ENCODE measurements around the gene CDK5RAP1. TPM values are rescaled to one million over a fixed set of nuclear protein-coding genes. Genes with fewer than 3 reads are reported as not detected.
A peak's percentile ranks its signal among the peaks of the same experiment; 100 is the strongest.

CDK5RAP1 gene
- total RNA-seq, 3 donors from 2014 or later = 52.6 to 55.7 (median 53.8) TPM

DNA sequence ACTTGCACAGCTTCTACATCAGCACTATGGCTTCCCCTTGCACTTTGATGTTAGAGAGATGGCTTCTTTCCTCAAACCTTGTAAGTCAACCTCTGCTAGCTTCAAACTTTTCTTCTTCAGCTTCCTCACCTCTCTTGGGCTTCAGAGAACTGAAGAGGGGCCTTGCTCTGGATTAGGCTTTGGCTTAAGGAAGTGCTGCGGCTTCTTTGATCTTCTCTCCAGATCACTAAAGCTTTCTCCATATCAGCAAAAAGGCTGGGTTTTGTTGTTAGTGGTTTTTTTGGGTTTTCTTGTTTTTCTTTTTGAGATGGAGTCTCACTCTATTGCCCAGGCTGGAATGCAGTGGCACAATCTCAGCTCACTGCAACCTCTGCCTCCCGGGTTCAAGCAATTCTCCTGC is 24.0 kb downstream of the CDK5RAP1 start:
- ATAC-seq = no peak
- Mint-ChIP-seq H3K36me3 (ENCODE audit: insufficient read depth) (peaks cover 32% of the 10 kb centered on the region), H3K9me3 (no peaks in the 10 kb centered on the region), H3K4me1 (ENCODE audit: low read depth) (peaks cover 30% of the 10 kb centered on the region), H3K27me3 (ENCODE audit: low read depth) (no peaks in the 10 kb centered on the region), H3K4me3 (no peak overlapping the region)
- no peak for DNase-seq

DNA sequence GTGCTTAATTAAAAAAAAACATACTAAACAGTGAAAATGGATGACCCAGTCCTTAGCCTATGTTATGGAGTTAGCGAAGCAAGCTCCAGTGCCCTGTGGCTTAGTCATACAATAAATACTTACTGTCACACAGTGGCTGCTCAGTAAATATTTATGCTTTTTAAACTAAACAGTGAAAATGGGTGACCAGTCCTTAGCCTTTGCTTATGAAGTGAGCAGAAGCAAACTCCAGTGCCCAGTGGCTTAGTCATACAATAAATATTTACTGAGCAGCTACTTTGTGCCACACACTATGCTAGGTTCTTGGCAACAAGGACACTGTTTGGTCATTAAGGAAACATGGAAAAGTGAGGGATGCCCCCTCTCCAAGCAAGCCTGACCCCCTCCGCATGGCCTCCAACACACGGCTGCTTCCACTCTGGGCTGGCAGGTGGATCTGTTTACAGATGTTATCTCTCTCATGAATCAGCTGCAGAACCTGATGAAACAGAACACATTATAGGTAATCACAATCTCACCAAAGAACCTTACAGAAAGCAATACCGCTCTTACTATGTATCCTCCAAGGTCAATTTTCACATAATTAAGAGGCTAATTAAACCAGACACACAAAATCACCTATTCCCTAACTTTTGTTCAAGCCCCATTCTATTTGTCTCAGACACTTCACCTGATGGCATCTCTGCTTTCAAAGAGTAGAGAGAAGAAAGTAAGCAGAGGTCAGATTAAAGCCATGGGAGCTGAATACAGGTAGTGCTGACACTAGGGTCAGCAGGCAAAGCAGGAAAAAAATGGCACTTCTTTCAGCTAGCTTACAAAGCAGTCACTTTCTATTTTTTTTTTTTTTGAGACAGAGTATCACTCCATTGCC is 27.3 kb downstream of the CDK5RAP1 start:
- no peak for ATAC-seq
- peaks cover 50% of the 10 kb centered on the region for H3K4me1 Mint-ChIP-seq (ENCODE audit: low read depth)
- H3K4me3 Mint-ChIP-seq = no peak overlapping the region
- H3K9me3 Mint-ChIP-seq = no peaks in the 10 kb centered on the region
- DNase-seq = no peak
- H3K27me3 Mint-ChIP-seq (ENCODE audit: low read depth) = no peaks in the 10 kb centered on the region
- peaks cover 30% of the 10 kb centered on the region for H3K36me3 Mint-ChIP-seq (ENCODE audit: insufficient read depth)

DNA sequence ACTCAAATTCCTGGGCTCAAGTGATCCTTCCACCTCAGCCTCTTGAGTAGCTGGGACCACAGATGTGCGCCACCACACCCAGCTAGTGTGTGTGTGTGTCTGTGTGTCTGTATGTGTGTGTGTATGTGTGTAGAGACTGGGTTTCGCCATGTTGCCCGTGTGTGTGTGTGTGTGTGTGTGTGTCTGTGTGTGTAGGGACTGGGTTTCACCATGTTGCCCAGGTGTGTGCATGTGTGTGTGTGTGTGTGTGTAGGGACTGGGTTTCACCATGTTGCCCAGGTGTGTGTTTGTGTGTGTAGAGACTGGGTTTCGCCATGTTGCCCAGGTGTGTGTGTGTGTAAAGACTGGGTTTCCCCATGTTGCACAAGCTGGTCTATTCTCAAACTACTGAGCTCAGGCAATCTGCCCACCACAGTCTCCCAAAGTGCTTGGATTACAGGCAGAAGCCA is 28.3 kb downstream of the CDK5RAP1 start:
- H3K4me3 Mint-ChIP-seq = no peak overlapping the region
- H3K4me1 Mint-ChIP-seq (ENCODE audit: low read depth) = peaks cover 43% of the 10 kb centered on the region
- no peaks in the 10 kb centered on the region for H3K9me3 Mint-ChIP-seq
- H3K36me3 Mint-ChIP-seq (ENCODE audit: insufficient read depth) = peaks cover 23% of the 10 kb centered on the region
- ATAC-seq (no peak), DNase-seq (no peak)
- H3K27me3 Mint-ChIP-seq (ENCODE audit: low read depth) = no peaks in the 10 kb centered on the region

DNA sequence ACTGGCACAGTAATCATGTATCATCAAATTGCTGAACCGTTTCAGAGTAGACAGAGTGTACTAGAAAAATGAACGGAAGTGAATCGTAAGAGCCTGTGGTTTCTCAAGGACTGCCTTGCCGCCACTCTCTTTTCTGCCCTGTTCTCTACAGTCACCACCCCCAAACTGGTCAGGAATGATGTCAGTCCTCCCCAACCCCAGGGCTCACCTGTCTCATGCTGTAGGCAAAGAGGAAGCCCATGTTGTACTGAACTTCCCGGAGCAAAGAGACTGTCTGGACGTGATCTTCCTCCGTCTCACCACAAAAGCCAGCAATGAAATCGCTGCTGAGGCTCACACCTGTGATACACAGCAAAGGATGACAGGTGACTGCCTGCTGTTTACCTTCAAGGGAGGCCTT is 31.0 kb downstream of the CDK5RAP1 start:
- ATAC-seq = peak; percentile 50 to 76
- Mint-ChIP-seq H3K27me3 (ENCODE audit: low read depth) (no peaks in the 10 kb centered on the region), H3K4me1 (ENCODE audit: low read depth) (peaks cover 30% of the 10 kb centered on the region), H3K36me3 (ENCODE audit: insufficient read depth) (peaks cover 32% of the 10 kb centered on the region), H3K9me3 (no peaks in the 10 kb centered on the region), H3K4me3 (peak overlapping the region; percentile 27)
- peak; percentile 54 for DNase-seq

DNA sequence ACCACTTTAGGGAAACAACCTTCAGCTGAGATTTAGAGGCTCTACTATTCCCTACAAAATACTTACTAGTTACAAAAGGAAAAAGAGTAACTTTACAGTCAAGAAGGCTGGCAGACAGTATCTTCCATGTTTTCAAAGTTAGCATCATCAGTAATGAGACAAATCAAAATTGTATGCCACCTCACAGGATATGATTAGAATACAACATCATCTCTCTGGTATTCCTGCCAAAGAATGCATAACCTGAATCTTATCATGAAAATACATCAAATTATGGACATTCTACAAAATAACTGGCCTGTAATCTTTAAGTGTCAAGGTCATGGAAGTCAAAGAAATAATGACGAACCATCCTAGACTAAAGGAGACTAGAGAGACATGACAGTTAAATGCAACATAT is 38.4 kb downstream of the CDK5RAP1 start:
- Mint-ChIP-seq H3K36me3 (ENCODE audit: insufficient read depth) (peaks cover 57% of the 10 kb centered on the region), H3K27me3 (ENCODE audit: low read depth) (no peaks in the 10 kb centered on the region), H3K9me3 (no peaks in the 10 kb centered on the region), H3K4me3 (no peak overlapping the region), H3K4me1 (ENCODE audit: low read depth) (no peaks in the 10 kb centered on the region)
- ATAC-seq (no peak), DNase-seq (no peak)

DNA sequence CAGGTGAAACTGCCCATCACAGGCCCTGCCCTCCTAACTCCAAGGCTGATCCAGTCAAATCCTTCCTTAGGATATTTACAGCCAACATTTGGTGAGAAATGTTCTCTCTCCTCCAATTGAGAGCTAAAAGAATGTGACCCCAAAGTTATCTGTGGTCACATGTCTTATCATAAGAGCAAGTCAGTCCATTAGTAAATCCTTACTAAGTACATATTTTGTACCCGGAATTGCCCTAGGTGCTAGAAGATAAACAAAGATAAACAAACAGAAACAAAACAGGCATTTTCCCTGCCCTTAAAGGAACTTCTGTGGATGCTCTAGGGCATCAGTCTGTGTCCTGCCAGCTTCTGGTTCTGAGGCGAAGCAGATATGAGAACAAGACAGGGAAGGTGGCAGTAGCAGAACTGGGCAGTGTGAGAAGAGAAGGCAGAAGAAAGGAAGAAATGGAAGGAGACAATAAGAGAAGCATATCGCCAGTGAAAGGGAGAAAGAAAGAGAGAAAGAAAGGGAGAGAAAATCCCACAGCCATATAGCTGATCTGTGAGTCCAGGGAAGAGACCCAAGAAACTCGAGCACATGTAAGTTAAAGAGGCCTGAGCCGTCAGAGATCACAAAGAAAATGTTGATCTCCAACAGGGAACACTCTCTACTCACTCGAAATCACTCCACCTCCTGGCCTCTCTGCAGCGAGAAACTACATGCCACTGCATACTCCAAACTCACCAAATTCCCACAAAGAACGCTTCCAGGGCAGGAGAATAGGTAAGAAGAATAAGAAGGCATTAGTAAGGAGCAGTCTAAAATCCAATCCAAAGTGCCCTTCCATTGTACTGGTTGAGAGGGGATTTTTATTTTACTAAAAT is 41.7 kb downstream of the CDK5RAP1 start:
- Mint-ChIP-seq H3K9me3 (no peaks in the 10 kb centered on the region), H3K4me1 (ENCODE audit: low read depth) (no peaks in the 10 kb centered on the region), H3K36me3 (ENCODE audit: insufficient read depth) (peaks cover 50% of the 10 kb centered on the region), H3K27me3 (ENCODE audit: low read depth) (no peaks in the 10 kb centered on the region), H3K4me3 (no peak overlapping the region)
- ATAC-seq (no peak), DNase-seq (no peak)

DNA sequence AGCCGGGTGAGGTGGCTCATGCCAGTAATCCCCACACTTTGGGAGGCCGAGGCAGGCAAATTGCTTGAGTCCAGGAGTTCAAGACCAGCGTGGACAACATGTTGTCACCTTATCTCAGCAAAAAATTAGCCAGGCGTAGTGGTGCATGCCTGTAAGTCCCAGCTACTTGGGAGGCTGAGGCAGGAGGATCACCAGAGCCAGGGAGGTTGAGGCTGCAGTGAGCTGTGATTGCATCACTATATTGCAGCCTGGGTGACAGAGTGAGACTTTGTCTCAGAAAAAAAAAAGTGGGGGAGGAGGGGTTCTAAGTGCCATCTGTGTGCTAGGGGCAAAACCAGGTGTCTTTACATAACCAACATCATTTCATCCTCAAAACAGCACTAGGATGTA is 48.3 kb downstream of the CDK5RAP1 start:
- Mint-ChIP-seq H3K36me3 (ENCODE audit: insufficient read depth) (peaks cover 11% of the 10 kb centered on the region), H3K4me1 (ENCODE audit: low read depth) (peaks cover 6% of the 10 kb centered on the region), H3K27me3 (ENCODE audit: low read depth) (no peaks in the 10 kb centered on the region), H3K4me3 (no peak overlapping the region), H3K9me3 (no peaks in the 10 kb centered on the region)
- no peak for DNase-seq
- no peak for ATAC-seq

DNA sequence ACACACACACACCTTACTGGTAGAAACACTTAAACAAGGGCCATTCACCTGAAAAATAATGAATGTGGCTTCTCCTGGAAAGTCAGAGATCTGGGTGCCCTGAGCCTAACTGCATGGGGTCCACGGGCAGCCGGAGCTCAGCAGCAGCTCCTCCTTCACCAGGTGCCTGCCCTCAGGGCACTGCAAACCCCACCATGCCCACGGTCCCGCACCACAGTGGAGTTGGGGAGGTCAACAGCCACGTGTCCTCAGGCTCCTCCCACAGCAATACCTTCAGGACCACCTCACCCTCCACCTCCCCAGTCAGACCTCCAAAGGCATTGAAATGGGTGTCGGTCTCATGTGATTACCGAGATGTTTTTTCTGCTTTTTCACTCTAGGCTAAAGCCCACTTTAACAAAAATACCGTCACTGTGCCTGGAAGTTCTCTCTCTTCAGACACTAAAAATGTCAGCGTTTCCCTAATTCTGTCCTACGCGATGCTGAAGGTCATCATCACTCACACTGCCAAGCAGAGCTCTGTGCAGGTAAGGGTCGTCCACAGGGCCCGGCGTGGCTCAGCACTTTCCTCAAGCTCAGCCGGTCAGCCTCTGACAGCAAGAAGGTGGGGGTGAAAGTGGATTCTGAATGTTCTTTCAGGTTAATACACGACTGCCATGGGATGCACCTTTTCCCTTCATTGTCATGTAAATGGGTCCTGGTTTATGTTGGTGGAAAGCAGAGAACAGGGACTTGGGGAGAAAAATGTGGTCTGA is 48.9 kb downstream of the CDK5RAP1 start:
- peaks cover 11% of the 10 kb centered on the region for H3K36me3 Mint-ChIP-seq (ENCODE audit: insufficient read depth)
- peaks cover 6% of the 10 kb centered on the region for H3K4me1 Mint-ChIP-seq (ENCODE audit: low read depth)
- H3K4me3 Mint-ChIP-seq = no peak overlapping the region
- DNase-seq (no peak), ATAC-seq (no peak)
- H3K9me3 Mint-ChIP-seq = no peaks in the 10 kb centered on the region
- no peaks in the 10 kb centered on the region for H3K27me3 Mint-ChIP-seq (ENCODE audit: low read depth)

DNA sequence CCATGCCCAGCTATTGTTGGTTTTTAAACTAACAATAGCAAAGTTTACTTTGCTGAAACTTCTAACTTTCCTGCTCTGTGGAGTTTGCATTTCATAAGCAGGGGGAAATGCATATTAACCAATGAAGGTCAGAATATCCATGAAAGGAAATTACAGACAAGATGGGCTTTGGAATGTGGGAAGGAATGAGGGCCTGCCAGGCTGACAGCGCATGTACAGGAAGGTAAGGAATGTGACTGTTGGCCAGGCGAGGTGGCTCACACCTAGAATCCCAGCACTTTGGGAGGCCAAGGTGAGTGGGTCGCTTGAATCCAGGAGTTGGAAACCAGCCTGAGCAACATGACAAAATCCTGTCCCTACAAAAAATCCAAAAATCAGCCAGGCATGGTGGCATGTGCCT is 49.6 kb downstream of the CDK5RAP1 start:
- Mint-ChIP-seq H3K36me3 (ENCODE audit: insufficient read depth) (peaks cover 11% of the 10 kb centered on the region), H3K9me3 (no peaks in the 10 kb centered on the region), H3K4me1 (ENCODE audit: low read depth) (peaks cover 6% of the 10 kb centered on the region), H3K27me3 (ENCODE audit: low read depth) (no peaks in the 10 kb centered on the region), H3K4me3 (no peak overlapping the region)
- DNase-seq = no peak
- ATAC-seq = no peak

DNA sequence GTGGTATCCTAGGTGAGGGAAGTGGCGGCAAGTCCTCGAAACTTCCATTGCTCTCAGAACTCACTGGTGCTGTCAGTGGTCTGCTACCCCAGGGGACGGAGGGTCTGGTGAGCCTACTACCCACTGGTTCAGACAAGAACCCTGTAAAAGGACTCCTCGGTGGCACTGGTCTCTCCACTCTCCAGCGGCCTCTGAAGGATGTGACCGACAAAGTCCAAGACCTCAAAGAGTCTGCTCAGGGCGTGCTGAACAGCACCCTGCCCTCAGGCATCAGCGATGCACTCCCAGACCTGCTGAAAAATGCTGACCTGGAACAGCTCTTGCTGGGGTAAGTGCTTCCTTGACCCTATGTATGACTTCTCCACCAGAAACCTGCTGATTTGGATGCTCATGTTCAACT is 51.8 kb downstream of the CDK5RAP1 start:
- DNase-seq (no peak), ATAC-seq (no peak)
- H3K36me3 Mint-ChIP-seq (ENCODE audit: insufficient read depth) = peaks cover 6% of the 10 kb centered on the region
- no peak overlapping the region for H3K4me3 Mint-ChIP-seq
- no peaks in the 10 kb centered on the region for H3K9me3 Mint-ChIP-seq
- H3K27me3 Mint-ChIP-seq (ENCODE audit: low read depth) = no peaks in the 10 kb centered on the region
- H3K4me1 Mint-ChIP-seq (ENCODE audit: low read depth) = peaks cover 8% of the 10 kb centered on the region

DNA sequence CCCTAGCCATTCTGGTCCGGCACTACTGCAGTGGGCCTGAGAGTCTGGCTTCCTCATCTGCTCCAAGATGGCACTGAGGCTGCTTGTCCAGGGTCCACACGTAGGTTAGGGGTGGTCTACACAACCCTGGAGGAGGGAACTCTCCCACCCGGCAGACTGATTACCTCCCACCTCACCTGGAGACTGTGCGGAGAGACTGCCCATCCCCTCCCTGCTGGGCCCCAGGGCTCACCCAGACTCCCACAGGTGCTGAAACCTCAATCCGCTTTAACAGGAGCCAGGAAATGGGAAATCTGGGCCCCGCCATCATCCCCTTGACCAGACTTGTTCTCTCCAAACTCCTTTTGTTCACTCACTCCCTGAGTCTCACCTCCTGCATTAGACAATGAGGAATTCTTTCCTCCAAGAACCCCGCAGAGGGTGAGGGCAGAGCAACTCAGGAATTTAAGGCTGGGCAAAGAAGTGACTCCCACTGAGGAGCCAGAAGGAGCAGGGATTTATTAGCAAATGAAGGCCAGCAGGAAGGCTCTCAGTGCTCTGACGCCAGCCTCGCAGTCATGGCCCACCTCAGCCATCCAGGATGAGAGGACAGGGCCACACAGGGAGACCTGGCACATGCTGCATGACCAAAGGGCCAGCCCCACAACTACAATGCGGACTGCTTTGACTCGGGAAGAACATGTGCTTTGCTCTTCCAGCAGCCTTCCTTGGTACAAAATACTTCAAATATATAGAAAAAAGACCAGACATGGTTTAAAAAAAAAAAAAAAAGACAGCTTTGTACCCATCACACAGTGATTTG is 53.0 kb downstream of the CDK5RAP1 start:
- peaks cover 8% of the 10 kb centered on the region for H3K4me1 Mint-ChIP-seq (ENCODE audit: low read depth)
- H3K36me3 Mint-ChIP-seq (ENCODE audit: insufficient read depth) = peaks cover 6% of the 10 kb centered on the region
- H3K27me3 Mint-ChIP-seq (ENCODE audit: low read depth) = no peaks in the 10 kb centered on the region
- H3K9me3 Mint-ChIP-seq = no peaks in the 10 kb centered on the region
- H3K4me3 Mint-ChIP-seq = no peak overlapping the region
- no peak for DNase-seq
- no peak for ATAC-seq

DNA sequence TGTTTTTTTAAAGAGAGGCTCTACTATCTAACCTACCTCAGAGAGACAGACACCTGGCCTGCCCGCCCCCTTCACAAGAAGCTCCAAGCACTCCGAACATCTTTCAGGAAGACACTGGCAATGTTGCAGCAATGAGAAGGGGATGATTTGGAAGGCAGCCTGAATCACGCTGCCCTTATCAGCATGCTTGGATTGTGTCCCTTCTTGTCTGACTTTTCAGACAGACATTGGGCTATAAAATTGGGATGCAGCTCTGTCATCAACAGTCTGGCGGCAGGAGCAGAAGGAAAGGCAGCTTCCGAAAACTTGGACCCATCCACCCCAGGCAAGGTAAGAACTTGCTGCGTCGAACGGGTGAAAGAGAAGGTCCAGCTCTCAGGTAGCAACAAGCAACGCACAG is 56.0 kb downstream of the CDK5RAP1 start:
- no peak for ATAC-seq
- no peaks in the 10 kb centered on the region for H3K27me3 Mint-ChIP-seq (ENCODE audit: low read depth)
- H3K4me1 Mint-ChIP-seq (ENCODE audit: low read depth) = peaks cover 6% of the 10 kb centered on the region
- H3K4me3 Mint-ChIP-seq = no peak overlapping the region
- H3K36me3 Mint-ChIP-seq (ENCODE audit: insufficient read depth) = peaks cover 6% of the 10 kb centered on the region
- no peak for DNase-seq
- H3K9me3 Mint-ChIP-seq = no peaks in the 10 kb centered on the region

DNA sequence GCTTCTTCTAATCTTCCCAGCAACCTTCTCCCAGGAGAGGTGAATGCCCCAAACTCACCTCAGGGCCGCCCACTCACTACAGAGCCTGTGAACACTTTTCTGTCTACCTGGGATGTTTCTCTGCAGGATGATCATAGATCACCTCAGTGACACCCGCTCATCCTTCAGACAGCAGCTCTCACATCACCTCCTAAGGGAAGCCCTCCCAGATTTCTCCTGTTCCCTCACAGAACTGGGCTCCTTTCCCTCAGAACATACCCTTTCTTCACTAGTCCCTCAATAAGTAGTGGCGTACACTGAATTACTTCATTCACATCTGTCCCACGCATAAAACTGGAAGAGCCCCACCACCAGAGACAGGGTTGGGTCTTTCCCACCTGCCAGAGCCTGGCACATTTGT is 57.8 kb downstream of the CDK5RAP1 start:
- H3K4me3 Mint-ChIP-seq = no peak overlapping the region
- H3K36me3 Mint-ChIP-seq (ENCODE audit: insufficient read depth) = no peaks in the 10 kb centered on the region
- H3K9me3 Mint-ChIP-seq = no peaks in the 10 kb centered on the region
- peaks cover 2% of the 10 kb centered on the region for H3K4me1 Mint-ChIP-seq (ENCODE audit: low read depth)
- DNase-seq (no peak), ATAC-seq (no peak)
- H3K27me3 Mint-ChIP-seq (ENCODE audit: low read depth) = no peaks in the 10 kb centered on the region

Data from activated T-cell treated with anti-CD3 and anti-CD28 coated beads, Interleukin-2, amount 50 U/mL, for 4 hours (primary cell).